Stomach (tissue), 9 donors: ENCODE results near the gene METTL25. TPM values are rescaled to one million over a fixed set of nuclear protein-coding genes. Genes with fewer than 3 reads are reported as not detected.

ENCODE experiments used
- DNase-seq, 2 donors: peaks; one replicate each; pipeline versions ENCODE4 v3.0.0 to v3.0.0-alpha.2; 2013 to 2019
- H3K27ac ChIP-seq, 5 donors: fragments of 200-600 bp in 4 of 5; sonication (generic) in 4 of 5; one replicate each; pipeline ENCODE4 v1.5.1; 2013 to 2019; ENCODE audit warnings: mild to moderate bottlenecking in 1 of 5, moderate library complexity in 1 of 5
- H3K27me3 ChIP-seq, 3 donors: fragments of 200-600 bp; sonication (generic); one replicate each; pipeline ENCODE4 v1.5.1; 2017 to 2019; ENCODE audit warnings: mixed run types in 1 of 3
- H3K36me3 ChIP-seq, 4 donors: fragments of 200-600 bp; sonication (generic); 1 replicate in 3 of 4; 2 replicates in 1 of 4; pipeline ENCODE4 v1.5.1; 2016 to 2019
- H3K4me1 ChIP-seq, 4 donors: fragments of 200-600 bp; sonication (generic); one replicate each; pipeline ENCODE4 v1.5.1; 2016 to 2019
- H3K4me3 ChIP-seq, 4 donors: fragments of 200-600 bp; sonication (generic) in 3 of 4; one replicate each; pipeline ENCODE4 v1.5.1; 2016 to 2019; ENCODE audit warnings: mild to moderate bottlenecking in 1 of 4
- H3K9me3 ChIP-seq, 4 donors: fragments of 200-600 bp; sonication (generic); one replicate each; pipeline ENCODE4 v1.5.1; 2016 to 2019
- CTCF ChIP-seq, 7 experiments: fragments of 450-650 bp in 4 of 7; fragments of 200-600 bp in 3 of 7; sonication (generic) in 3 of 7; IDR thresholded peaks; one replicate each; pipeline ENCODE4 v1.5.1; 2016 to 2019; ENCODE audit warnings: antibody characterized with exemption in 7 of 7, control low read depth in 2 of 7, mild to moderate bottlenecking in 1 of 7
- EP300 ChIP-seq: sonication (generic); formaldehyde crosslinking; IDR thresholded peaks from one replicate; pipeline ENCODE4 v1.6.1; 2017; ENCODE audit warnings: antibody characterized with exemption
- POLR2A ChIP-seq, 4 donors: fragments of 450-650 bp; IDR thresholded peaks; one replicate each; pipeline ENCODE4 v1.6.1; 2016; ENCODE audit warnings: antibody characterized with exemption in 4 of 4, control low read depth in 2 of 4, mild to moderate bottlenecking in 1 of 4, moderate library complexity in 1 of 4
- POLR2AphosphoS5 ChIP-seq, 3 donors: sonication (generic); formaldehyde crosslinking; IDR thresholded peaks; one replicate each; pipeline ENCODE4 v1.6.1; 2016; ENCODE audit warnings: antibody characterized with exemption in 3 of 3
- WGBS, 5 donors: extraction: QIAGEN DNeasy Blood & Tissue Kit in 3 of 5; methylation state at CpG; one replicate each; pipeline versions ENCODE4 v1.1.5 to v1.1.7; 2013 to 2018; 5-methylcytosine and 5-hydroxymethylcytosine counted together
- intact Hi-C: fragments of 100-400 bp; cut with DNase I; formaldehyde crosslinking; loops from one replicate; pipeline ENCODE4 v1.15.1; 2023; ENCODE audit warnings: low total_unique reads
- polyA plus RNA-seq, 3 donors: library from polyadenylated mRNA; stranded (reverse); fragments of 200-250 nt; gene quantifications; one replicate each; pipeline ENCODE4 v1.2.3, GENCODE V29; 2013
- total RNA-seq, 5 donors: library from RNA; depleted of rRNA; stranded (reverse); fragments of >200 nt; gene quantifications; one replicate each; pipeline versions ENCODE4 v1.1.0 to v1.2.3, GENCODE V29; 2014 to 2016
- donor health status: healthy with polysubstance abuse.
- donor health status: Bipolar disorder and iron deficiency.
- donor health status: healthy.

METTL25 gene
- total and polyA plus RNA-seq, 8 donors, result 3.5 to 26.4 (median 10.1) TPM

- Histone ChIP-seq H3K4me1 (no peaks in the 10 kb centered on the region), H3K27ac (no peak overlapping the region), H3K4me3 (no peak overlapping the region), H3K36me3 (peaks cover 1 to 46% (median 28%) of the 10 kb centered on the region in 4 donors), H3K27me3 (no peaks in the 10 kb centered on the region), H3K9me3 (peaks cover 0 to 6% (median 2%) of the 10 kb centered on the region in 4 donors)
- DNase-seq, result no peak
- TF ChIP-seq CTCF (IDR thresholded peaks at IDR 0.05), result no peak
- no peak for TF ChIP-seq POLR2A (IDR thresholded peaks at IDR 0.05)
- no peak for TF ChIP-seq EP300
- TF ChIP-seq POLR2AphosphoS5 (IDR thresholded peaks at IDR 0.05), result no peak
- intact Hi-C loops, result no loop called here
- WGBS, 5 donors, result 94 to 99% (median 98%) methylated on average over 2 of the region's 2 CpGs
Observed at GRCh38 chr12:82474181-82474797, 116.0 kb downstream of the METTL25 start.

- intact Hi-C loops, result no loop called here
- peaks cover 0 to 42% (median 23%) of the 10 kb centered on the region in 4 donors for H3K36me3 ChIP-seq
- H3K4me1 ChIP-seq, result no peaks in the 10 kb centered on the region
- H3K4me3 ChIP-seq, result no peak overlapping the region
- no peaks in the 10 kb centered on the region for H3K27me3 ChIP-seq
- TF ChIP-seq CTCF (IDR thresholded peaks at IDR 0.05) (no peak), POLR2AphosphoS5 (IDR thresholded peaks at IDR 0.05) (no peak), EP300 (no peak)
- H3K27ac ChIP-seq, result no peak overlapping the region
- WGBS, 5 donors, result 73 to 87% (median 81%) methylated on average over 2 of the region's 2 CpGs
- H3K9me3 ChIP-seq, result peaks cover 0 to 6% (median 2%) of the 10 kb centered on the region in 4 donors
- no peak for DNase-seq
Observed at GRCh38 chr12:82474798-82475184, 116.5 kb downstream of the METTL25 start.

GRCh38 chr12:82475211-82475610, 116.9 kb downstream of the METTL25 start:
- Histone ChIP-seq H3K27ac (no peak overlapping the region), H3K36me3 (peaks cover 0 to 40% (median 21%) of the 10 kb centered on the region in 4 donors), H3K9me3 (peaks cover 0 to 6% (median 2%) of the 10 kb centered on the region in 4 donors), H3K4me3 (no peak overlapping the region), H3K4me1 (no peaks in the 10 kb centered on the region), H3K27me3 (no peaks in the 10 kb centered on the region)
- no peak for DNase-seq
- TF ChIP-seq CTCF (IDR thresholded peaks at IDR 0.05) (no peak), EP300 (no peak), POLR2A (IDR thresholded peaks at IDR 0.05) (no peak), POLR2AphosphoS5 (IDR thresholded peaks at IDR 0.05) (no peak)
- intact Hi-C loops, result no loop called here
- WGBS, 5 donors, result 95 to 100% (median 98%) methylated on average over 1 of the region's 1 CpG

- Histone ChIP-seq H3K4me1 (no peaks in the 10 kb centered on the region), H3K27me3 (no peaks in the 10 kb centered on the region), H3K27ac (no peak overlapping the region), H3K9me3 (peaks cover 0 to 6% (median 2%) of the 10 kb centered on the region in 4 donors), H3K4me3 (no peak overlapping the region), H3K36me3 (peaks cover 0 to 40% (median 21%) of the 10 kb centered on the region in 4 donors)
- intact Hi-C loops, result no loop called here
- WGBS, 5 donors, result 77 to 92% (median 82%) methylated on average over 4 of the region's 4 CpGs
- no peak for DNase-seq
- TF ChIP-seq POLR2AphosphoS5 (IDR thresholded peaks at IDR 0.05) (no peak), CTCF (IDR thresholded peaks at IDR 0.05) (no peak), POLR2A (IDR thresholded peaks at IDR 0.05) (no peak), EP300 (no peak)
Observed at GRCh38 chr12:82476511-82476910, 118.2 kb downstream of the METTL25 start.
